GM19372 (cell line): ENCODE results near the gene SLC25A19.
A peak's percentile ranks its signal among the peaks of the same experiment; 100 is the strongest.
"Not testable (repeated sequence)": the region's sequence is repeated elsewhere in the genome, so short reads cannot be mapped to it uniquely, and the experiment has no call there.

Source experiments
- ATAC-seq: cut with Tn5 transposase; IDR thresholded peaks from one replicate; pipeline ENCODE4 v1.9.1; 2021; ENCODE audit warnings: mild to moderate bottlenecking, low read depth, moderate library complexity; ENCODE audit not compliant: unreplicated experiment

The SLC25A19 gene

DNA sequence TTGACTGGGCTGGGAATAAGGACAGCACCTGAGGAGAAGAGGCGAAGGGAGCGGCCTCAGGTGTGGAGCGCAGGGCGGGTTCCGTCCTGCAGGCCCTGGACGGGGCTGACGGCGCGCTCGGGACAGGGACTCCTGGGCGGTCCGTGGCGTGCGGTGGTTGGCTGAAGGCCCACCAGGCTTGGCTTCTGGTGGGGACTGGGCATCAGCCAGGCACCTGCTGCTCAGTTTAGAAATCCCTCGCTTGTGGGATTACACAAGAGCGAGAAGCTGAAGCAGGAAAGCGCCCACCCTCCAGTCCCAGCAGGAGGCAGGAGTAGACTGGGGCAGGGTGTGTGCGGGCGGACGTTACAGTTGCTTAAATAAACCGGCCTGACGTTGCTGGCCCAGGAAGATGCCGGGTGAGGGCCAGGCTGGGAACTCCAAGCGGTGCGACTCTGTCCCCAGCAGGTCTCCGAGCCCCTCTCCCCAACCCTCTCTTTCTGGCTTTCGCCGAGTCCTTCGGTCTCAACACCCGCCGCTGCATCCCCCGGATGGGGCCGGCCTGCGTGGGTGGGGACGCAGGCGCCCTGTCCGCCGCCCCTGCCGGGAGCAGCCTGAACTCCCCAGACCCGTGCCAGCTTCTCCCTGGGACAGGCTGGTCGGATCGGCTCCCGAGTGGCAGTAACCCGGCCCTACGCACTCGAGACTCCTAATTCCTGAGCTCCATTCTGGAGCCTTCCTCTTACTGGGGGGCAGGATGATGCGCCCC, 18.8 kb downstream of the SLC25A19 start:
- ATAC-seq = peak; percentile 33

- ATAC-seq = no peak
These were observed 19.4 kb downstream of the SLC25A19 start for GRCh38 chr17:75269844-75270217.

DNA sequence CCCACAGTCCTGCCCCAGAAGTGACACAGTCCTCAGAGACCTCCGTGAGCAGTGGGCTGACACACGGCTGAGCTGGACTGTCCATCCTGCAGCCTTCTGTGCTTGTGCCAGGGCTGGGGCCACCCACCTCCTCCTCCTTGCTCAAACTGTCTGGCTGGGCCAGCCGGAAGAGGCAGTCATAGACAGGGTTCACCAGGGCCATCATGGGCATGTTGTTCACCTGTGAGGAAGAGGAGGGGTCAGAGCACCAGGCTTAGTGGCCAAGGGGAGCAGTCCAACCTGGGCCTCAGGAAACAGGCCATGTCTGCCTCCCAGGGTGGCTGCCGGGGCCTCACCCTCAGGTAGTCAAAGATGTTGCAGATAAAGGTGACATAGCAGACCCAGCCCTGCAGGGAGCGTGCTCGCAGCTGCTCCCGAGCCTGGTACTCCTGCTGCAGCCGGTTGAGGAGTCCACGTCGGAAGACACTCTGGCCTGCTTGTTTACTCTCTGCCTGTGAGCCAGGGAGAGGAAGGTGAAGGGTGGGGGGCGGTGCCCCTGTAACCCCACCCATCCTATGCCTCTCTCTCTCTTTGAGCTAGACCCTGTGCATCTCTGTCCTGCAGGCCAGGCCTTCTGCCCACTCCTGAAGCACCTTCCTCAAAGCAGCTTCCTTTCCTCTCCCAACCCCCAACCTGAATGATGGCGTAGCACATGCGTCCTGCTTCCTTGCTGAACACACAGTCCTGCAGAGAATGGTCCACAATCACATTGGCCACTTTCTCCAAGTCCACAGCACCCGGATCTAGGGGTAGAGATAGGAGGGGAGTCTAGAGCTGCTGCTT, 21.6 kb downstream of the SLC25A19 start:
- ATAC-seq = no peak

GRCh38 chr17:75267153-75267410, 22.2 kb downstream of the SLC25A19 start:
- ATAC-seq = no peak

DNA sequence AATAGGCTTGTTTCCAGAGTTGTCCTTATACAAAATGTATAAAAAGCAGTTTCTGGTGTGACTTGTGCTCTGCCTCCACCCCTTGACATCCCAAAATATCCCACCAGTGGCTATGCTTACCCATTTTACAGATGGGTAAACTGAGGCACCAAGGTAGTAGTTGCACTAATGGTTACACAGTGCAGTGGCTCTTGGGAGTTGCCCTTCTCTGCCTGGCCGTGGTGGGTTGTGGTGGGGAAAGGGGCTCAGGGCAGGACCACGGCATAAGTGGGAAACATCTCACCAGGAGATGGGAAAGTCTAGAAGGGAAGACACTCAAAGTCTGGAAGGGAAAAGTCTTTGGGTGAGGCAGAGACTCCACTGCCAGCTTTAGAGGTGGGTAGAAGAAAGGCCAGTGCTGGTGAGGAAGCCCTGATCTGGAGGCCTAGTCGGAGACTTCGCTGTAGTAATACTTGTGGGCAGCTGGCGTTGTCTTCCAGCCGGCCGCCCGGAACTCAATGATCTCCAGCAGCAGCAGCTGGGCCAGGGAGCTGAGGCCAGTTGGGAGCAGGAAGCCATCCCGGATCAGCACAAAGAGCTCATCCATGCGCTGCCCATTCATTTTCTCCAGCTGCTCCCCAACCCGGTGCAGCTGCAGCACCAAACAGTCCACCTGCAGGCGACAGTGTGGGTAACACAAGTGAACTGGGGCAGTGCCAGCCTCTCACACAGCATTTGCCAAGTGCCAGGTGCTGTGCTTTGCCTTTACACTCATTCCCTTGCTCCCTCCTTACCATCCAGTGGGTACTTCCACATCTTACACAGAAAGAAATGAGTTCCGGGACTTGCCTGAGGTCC, 22.7 kb downstream of the SLC25A19 start:
- ATAC-seq = no peak

- no peak for ATAC-seq
These were observed 23.5 kb downstream of the SLC25A19 start for GRCh38 chr17:75265614-75266315.

DNA sequence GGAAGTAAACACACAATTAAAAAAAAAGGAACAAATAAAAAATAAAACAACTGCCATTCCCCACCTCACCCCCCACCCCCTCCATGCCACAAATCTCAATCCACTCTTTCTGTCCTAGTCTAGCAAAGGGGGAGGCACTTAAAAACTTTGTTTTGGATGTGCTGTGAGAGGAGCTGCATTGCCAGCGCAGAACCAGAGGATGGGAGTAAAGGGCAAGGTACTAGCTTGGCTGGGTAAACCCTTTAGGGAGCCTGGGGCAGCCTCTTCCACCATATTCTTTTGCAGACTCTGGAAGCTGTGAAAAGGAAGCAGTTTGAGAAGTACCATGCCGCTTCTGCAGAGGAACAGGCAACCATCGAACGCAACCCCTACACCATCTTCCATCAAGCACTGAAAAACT, 26.2 kb downstream of the SLC25A19 start:
- no peak for ATAC-seq

DNA sequence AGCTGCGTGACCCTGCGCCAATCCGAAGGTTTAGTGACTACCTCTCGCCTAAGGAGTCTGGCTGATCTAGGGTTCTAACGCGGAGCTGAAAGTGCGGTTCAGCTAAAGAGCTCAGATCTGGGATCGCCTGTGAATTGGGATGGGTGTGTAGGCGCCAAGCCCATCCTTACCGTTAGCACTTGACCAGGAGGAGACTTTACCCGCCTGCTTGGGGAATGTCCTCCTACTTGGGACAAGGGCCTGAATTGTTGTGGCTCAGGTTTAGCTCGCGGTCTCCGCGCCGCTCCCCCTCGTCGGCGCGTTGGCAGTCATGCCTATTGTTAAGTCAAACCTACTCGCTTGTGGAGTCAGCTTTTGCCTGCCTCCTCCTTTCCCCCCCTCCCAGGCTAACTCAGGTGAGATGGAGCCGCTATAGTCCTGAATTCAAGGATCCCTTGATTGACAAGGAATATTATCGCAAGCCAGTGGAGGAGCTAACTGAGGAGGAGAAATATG, 27.1 kb downstream of the SLC25A19 start:
- no peak for ATAC-seq

- peak; percentile 87 for ATAC-seq
These were observed 27.7 kb downstream of the SLC25A19 start, which contains the start of the genes GGA3 and MRPS7 for GRCh38 chr17:75261336-75262111. Gene GGA3, minus strand, starts transcription at chr17:75261606. Its CDS starts 19 bp downstream, at chr17:75261587. Gene MRPS7, plus strand, starts transcription at chr17:75261879. Its CDS starts 22 bp downstream, at chr17:75261901.

DNA sequence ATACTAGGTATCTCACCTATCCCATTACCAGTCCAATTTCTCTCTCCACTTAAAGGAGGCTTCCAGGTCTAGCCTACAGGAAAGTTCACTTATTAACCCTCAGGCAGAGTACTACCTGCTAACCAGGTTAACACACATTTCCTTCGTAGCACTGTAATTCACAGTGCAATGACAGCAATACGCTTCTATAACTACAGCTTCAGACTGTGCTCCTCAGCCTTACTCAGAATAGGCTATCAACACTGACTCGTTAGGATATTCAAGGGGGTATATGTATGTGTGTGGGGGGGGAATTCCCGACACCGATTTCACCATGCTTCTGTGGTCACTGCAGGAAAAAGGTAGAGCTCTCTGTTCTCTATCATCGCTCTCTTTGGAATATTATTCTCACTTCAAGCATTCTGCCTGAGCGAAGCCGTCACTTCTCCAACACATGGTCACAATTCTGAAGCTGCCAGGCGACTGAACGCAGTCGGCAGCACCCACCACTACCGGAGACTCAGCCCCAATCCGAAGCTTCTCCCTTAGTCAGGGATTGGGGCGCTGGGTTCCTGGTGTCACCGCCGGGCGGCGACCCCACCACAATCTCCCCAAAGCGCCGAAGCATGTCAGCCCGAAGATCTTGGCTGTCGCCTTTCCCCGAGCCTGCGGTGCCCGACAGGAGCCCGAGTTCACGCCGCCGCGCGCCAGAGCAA, 28.4 kb downstream of the SLC25A19 start:
- ATAC-seq = peak; percentile 18

- not testable (repeated sequence) for ATAC-seq
These were observed 32.0 kb downstream of the SLC25A19 start for GRCh38 chr17:75257228-75257627.

GRCh38 chr17:75255954-75256698, 33.1 kb downstream of the SLC25A19 start:
- not testable (repeated sequence) for ATAC-seq

DNA sequence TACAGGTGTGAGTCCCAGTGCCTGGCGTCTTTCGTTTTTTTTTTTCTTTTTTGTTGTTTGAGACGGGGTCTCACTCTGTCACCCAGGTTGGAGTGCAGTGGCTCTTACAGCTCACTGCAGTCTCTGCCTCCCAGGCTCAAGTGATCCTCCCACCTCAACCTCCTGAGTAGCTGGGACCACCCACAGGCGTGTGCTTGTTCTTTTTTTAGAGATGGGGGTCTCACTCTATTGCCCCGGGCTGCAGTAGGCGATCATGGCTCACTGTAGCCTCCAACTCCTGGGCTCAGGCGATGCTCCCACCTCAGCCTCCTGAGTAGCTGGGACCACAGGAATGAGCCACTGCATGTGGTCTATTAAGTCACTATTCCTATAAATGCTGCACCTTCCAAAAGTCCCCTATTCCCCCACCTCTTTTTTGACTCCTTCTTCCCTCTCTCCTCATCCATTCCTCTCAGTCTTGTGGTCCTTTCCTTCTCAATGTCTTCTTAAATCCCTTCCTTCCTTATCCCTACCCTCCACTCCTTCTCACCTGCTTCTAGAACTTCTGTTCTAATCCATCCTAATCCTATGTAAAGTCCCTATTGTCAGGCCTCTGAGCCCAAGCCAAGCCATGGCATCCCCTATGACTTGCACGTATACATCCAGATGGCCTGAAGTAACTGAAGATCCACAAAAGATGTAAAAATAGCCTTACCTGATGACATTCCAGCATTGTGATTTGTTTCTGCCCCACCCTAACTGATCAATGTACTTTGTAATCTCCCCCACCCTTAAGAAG, 37.0 kb downstream of the SLC25A19 start:
- ATAC-seq = no peak

GRCh38 chr17:75250009-75250471, 39.2 kb downstream of the SLC25A19 start:
- ATAC-seq = peak; percentile 82

DNA sequence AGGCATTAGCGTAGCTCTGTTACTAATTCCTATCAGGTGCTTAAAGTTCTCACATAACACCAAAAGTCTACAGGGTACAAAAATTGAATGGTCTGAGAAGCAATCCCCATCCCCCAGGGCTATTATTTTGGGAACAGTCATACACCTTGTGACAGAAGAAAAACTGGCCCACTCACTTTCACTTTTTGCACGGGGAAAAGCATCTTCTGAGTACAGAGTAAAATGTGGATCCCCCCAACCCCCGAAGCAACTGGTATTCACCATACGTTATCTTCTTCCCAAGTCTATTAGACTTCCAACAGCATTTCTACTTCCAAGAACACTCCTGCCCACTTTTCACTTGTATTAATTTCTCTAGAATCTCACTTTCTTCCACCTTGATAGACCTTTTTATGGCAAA, 39.7 kb downstream of the SLC25A19 start:
- ATAC-seq = no peak

DNA sequence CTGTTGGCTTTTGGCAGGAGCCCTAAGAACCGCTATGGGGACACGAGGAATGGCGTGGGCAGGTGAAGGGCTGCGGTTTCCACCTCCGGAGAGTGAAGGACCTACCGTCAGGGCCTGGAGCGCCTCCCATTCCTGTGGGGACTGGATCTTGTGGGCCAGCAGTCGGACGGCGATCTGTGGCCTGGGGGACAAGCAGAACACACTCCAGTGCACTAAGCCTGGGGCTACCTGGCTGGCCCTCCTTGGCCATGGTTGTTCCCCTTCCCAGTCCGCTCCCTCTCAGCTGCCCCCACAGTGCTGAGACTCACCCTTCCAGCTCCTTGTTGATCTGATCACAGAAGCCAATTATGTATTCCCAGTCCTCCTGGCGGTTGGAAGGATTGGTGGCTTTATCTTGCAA, 42.8 kb downstream of the SLC25A19 start:
- no peak for ATAC-seq

GRCh38 chr17:75245011-75245410, 44.2 kb downstream of the SLC25A19 start:
- no peak for ATAC-seq
